Measurements from ENCODE around the gene STK16. TPM values are rescaled to one million over a fixed set of nuclear protein-coding genes. Genes with fewer than 3 reads are reported as not detected.

The STK16 gene
- total and polyA plus RNA-seq, 2 of the 13 experiments (the other 11 are each of a cell fraction or from before 2014, with no cell fraction given): 28.0 to 50.9 TPM

GRCh38 chr2:219249203-219249980, 4.1 kb downstream of the STK16 start (continued):
- TF ChIP-seq MED1 (CRISPR knock-in tag; IDR thresholded peaks at IDR 0.05) (peak; percentile 80), KAT8 (CRISPR knock-in tag; IDR thresholded peaks at IDR 0.05) (peak; percentile 65; the same call in 1 of the 2 replicates), PRDM4 (CRISPR knock-in tag; IDR thresholded peaks at IDR 0.05; ENCODE audit: borderline replicate concordance) (no peak; the same call in 1 of the 2 replicates), ZGPAT (CRISPR knock-in tag; IDR thresholded peaks at IDR 0.05) (no peak), ATF2 (CRISPR knock-in tag; IDR thresholded peaks at IDR 0.05) (peak; percentile 23), ZNF580 (CRISPR knock-in tag; IDR thresholded peaks at IDR 0.05; ENCODE audit: borderline replicate concordance, low read depth) (no peak; the same call in 1 of the 2 replicates), RFXAP (CRISPR knock-in tag; IDR thresholded peaks at IDR 0.05; ENCODE audit: borderline replicate concordance) (peak; percentile 48; the same call in 1 of the 2 replicates), MTF2 (CRISPR knock-in tag; IDR thresholded peaks at IDR 0.05; ENCODE audit: borderline replicate concordance) (no peak), RBM22 (optimal IDR thresholded peaks at IDR 0.05; ENCODE audit: low read length) (peak; percentile 88), ZNF34 (CRISPR knock-in tag; IDR thresholded peaks at IDR 0.05; ENCODE audit: borderline replicate concordance) (0 out of 2 replicates have a peak, but pooled peaks have one; percentile 46), REL (CRISPR knock-in tag; conservative IDR thresholded peaks at IDR 0.05) (no peak), CENPT (CRISPR knock-in tag; IDR thresholded peaks at IDR 0.05; ENCODE audit: low read depth) (no peak), ZMYM3 (CRISPR knock-in tag; IDR thresholded peaks at IDR 0.05) (peak; percentile 80; the same call in 1 of the 2 replicates), TFE3 (CRISPR knock-in tag; IDR thresholded peaks at IDR 0.05) (no peak), NR2F2 (IDR thresholded peaks at IDR 0.05; ENCODE audit: borderline replicate concordance, low read depth) (0 out of 2 replicates have a peak, but pooled peaks have one; percentile 50), MXD1 (CRISPR knock-in tag; IDR thresholded peaks at IDR 0.05) (no peak), REXO4 (CRISPR knock-in tag; IDR thresholded peaks at IDR 0.05; ENCODE audit: borderline replicate concordance) (no peak), PHF20 (CRISPR knock-in tag; IDR thresholded peaks at IDR 0.05) (no peak), ZNF33B (CRISPR knock-in tag; IDR thresholded peaks at IDR 0.05) (no peak; the same call in 1 of the 2 replicates), GABPA (IDR thresholded peaks at IDR 0.05; ENCODE audit: low read depth, low read length) (no peak), GABPA (CRISPR knock-in tag; IDR thresholded peaks at IDR 0.05; ENCODE audit: low read depth) (peak; percentile 83), POLR2G (IDR thresholded peaks at IDR 0.05; ENCODE audit: low read depth, low read length) (peak; percentile 88)
